Spleen (tissue), 7 donors: ENCODE results near the gene TGFA.

ENCODE experiments used
- CTCF ChIP-seq, 11 experiments: fragments of 200-600 bp in 7 of 11; fragments of 450-650 bp in 4 of 11; sonication (generic) in 4 of 11; IDR thresholded peaks in 8 of 11; conservative IDR thresholded peaks in 3 of 11; 1 replicate in 7 of 11; 2 replicates in 4 of 11; pipeline versions ENCODE4 v1.4.0 to v1.8.0; 2016 to 2021; ENCODE audit warnings: antibody characterized with exemption in 11 of 11, inconsistent platforms in 4 of 11, mild to moderate bottlenecking in 1 of 11
- POLR2A ChIP-seq, 3 donors: fragments of 450-650 bp; IDR thresholded peaks; one replicate each; pipeline ENCODE4 v1.5.1; 2017; ENCODE audit warnings: antibody characterized with exemption in 3 of 3, mild to moderate bottlenecking in 1 of 3
- donor health status: DM: no; HTN: no; CAD: no; lungs with moderate emphysema.
- donor health status: DM: no; HTN: no; CAD: no.
- donor health status: DM: no; HTN: no; CAD: no.

- TF ChIP-seq CTCF (IDR thresholded peaks at IDR 0.05 in 8 of 11, conservative IDR thresholded peaks at IDR 0.05 in 3 of 11) = no peak
- TF ChIP-seq POLR2A (IDR thresholded peaks at IDR 0.05) = no peak
Measured at GRCh38 chr2:70566906-70567305, 13.3 kb upstream of the TGFA start.
